C4-2B (cell line): ENCODE results near the gene ANAPC1.
"Not testable (repeated sequence)": the region's sequence is repeated elsewhere in the genome, so short reads cannot be mapped to it uniquely, and the experiment has no call there.

Experiments used
- CTCF ChIP-seq: fragments of 450-650 bp; conservative IDR thresholded peaks from 2 replicates; pipeline ENCODE4 v1.5.1; 2017; ENCODE audit warnings: mild to moderate bottlenecking
- ZFX ChIP-seq: fragments of 450-650 bp; IDR thresholded peaks from 2 replicates; pipeline ENCODE4 v1.6.1; 2017

GRCh38 chr2:111828217-111828766, 55.7 kb downstream of the ANAPC1 start:
- not testable (repeated sequence) for TF ChIP-seq CTCF, ZFX
